ENCODE results near the gene ARGLU1. TPM values are rescaled to one million over a fixed set of nuclear protein-coding genes. Genes with fewer than 3 reads are reported as not detected.

The ARGLU1 gene
- polyA plus RNA-seq, 3 donors: 22.4 to 168 (median 27.2) TPM

DNA sequence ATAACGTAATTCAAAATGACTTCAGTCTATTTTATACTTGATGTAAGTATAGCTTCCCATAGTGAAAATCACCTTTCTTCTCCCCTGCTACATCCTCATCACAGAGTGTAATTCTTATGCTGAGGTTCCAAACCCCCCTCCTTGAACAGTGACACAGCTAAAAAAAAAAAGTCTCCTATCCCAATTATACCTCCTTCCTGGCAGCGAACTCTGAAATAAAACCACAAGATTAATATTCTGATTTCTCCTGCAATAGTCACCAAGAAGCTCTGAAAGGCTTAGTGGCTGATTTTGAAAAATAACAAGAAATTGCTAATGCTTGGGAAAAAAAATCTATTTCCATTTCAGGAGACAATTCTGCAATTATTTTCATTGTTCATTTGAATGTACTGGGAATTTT is 68.8 kb downstream of the ARGLU1 start:
- peaks cover 6% of the 10 kb centered on the region for H3K4me1 Mint-ChIP-seq
- H3K4me3 Mint-ChIP-seq: peak overlapping the region in 1 of 2 donors; percentile 47
- intact Hi-C loops (cut with micrococcal nuclease): no loop called here

DNA sequence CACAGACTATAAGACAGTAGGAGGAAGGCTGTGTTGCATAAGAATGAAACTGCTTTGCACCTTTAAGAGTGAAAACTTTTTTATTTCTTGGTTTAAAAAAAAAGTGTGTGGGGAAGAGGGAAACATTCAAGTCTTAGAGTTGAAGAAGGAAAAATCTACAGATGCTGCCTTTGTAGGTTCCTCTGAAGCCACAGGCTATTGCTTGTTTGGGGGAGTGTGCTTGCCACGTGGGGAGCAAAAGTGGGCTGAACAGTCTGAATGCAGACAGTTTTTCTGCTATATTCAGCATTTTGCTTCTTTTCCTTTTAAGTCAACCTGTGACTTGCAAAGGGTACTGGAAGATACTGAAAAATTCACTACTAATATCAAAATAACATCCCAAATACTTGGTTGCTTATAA is 69.4 kb downstream of the ARGLU1 start:
- H3K27me3 ChIP-seq (ENCODE audit: control insufficient read depth in 2 of 2, insufficient read depth in 2 of 2, low read length in 2 of 2): peaks cover 44 to 45% of the 10 kb centered on the region in 2 donors
- H3K36me3 Mint-ChIP-seq: no peaks in the 10 kb centered on the region
- peaks cover 0 to 4% of the 10 kb centered on the region in 2 donors for H3K9me3 ChIP-seq (replicated peaks in 1 of 2; ENCODE audit: control insufficient read depth in 1 of 2, insufficient read depth in 1 of 2, low read length in 2 of 2)
- no peak overlapping the region for H3K4me2 ChIP-seq (replicated peaks; ENCODE audit: extremely low read depth, low read length, poor library complexity, severe bottlenecking)
- peaks cover 10% of the 10 kb centered on the region for H3K4me1 Mint-ChIP-seq
- H3K36me3 ChIP-seq (replicated peaks in 1 of 2; ENCODE audit: control insufficient read depth in 1 of 2, insufficient read depth in 2 of 2, low read length in 2 of 2): no peaks in the 10 kb centered on the region
- peaks cover 4% of the 10 kb centered on the region in 2 donors for H3K4me1 ChIP-seq (ENCODE audit: control insufficient read depth in 1 of 2, insufficient read depth in 2 of 2, low read length in 2 of 2)
- H3K27me3 Mint-ChIP-seq (ENCODE audit: low read depth in 3 of 3): peaks cover 44 to 51% (median 49%) of the 10 kb centered on the region in 3 donors
- no peak overlapping the region for H3K4me3 ChIP-seq (replicated peaks in 1 of 3; ENCODE audit: low read depth in 2 of 3, low read length in 3 of 3)
- no peaks in the 10 kb centered on the region for H3K79me2 ChIP-seq (ENCODE audit: insufficient read depth, low read length)
- no peak for DNase-seq
- TF ChIP-seq, protein P1, sequence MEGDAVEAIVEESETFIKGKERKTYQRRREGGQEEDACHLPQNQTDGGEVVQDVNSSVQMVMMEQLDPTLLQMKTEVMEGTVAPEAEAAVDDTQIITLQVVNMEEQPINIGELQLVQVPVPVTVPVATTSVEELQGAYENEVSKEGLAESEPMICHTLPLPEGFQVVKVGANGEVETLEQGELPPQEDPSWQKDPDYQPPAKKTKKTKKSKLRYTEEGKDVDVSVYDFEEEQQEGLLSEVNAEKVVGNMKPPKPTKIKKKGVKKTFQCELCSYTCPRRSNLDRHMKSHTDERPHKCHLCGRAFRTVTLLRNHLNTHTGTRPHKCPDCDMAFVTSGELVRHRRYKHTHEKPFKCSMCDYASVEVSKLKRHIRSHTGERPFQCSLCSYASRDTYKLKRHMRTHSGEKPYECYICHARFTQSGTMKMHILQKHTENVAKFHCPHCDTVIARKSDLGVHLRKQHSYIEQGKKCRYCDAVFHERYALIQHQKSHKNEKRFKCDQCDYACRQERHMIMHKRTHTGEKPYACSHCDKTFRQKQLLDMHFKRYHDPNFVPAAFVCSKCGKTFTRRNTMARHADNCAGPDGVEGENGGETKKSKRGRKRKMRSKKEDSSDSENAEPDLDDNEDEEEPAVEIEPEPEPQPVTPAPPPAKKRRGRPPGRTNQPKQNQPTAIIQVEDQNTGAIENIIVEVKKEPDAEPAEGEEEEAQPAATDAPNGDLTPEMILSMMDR (IDR thresholded peaks at IDR 0.05): no peak
- H3K9ac ChIP-seq (ENCODE audit: insufficient read depth, low read length, poor library complexity, severe bottlenecking): no peak overlapping the region
- no peaks in the 10 kb centered on the region for H3K9me3 Mint-ChIP-seq
- H4K20me1 ChIP-seq (ENCODE audit: insufficient read depth, low read length): no peaks in the 10 kb centered on the region
- no peak overlapping the region for H3K27ac ChIP-seq (ENCODE audit: low read depth in 1 of 2, low read length in 2 of 2)
- intact Hi-C loops (cut with micrococcal nuclease): no loop called here
- H3K4me3 Mint-ChIP-seq: peak overlapping the region in 1 of 2 donors; percentile 47
- no peak overlapping the region for H2AFZ ChIP-seq (ENCODE audit: insufficient read depth, low read depth, low read length, poor library complexity, severe bottlenecking)
- WGBS (ENCODE audit: insufficient coverage): no CpG with 5 or more reads among the region's 1 CpG
- H3K27ac Mint-ChIP-seq: peak overlapping the region in 1 of 7 donors; percentile 39

More for the DNA sequence above, 68.8 kb downstream of the ARGLU1 start:
- Histone ChIP-seq H3K27me3 (ENCODE audit: control insufficient read depth in 2 of 2, insufficient read depth in 2 of 2, low read length in 2 of 2) (peaks cover 40 to 44% of the 10 kb centered on the region in 2 donors), H3K4me1 (ENCODE audit: control insufficient read depth in 1 of 2, insufficient read depth in 2 of 2, low read length in 2 of 2) (no peaks in the 10 kb centered on the region), H3K9ac (ENCODE audit: insufficient read depth, low read length, poor library complexity, severe bottlenecking) (no peak overlapping the region), H3K4me2 (replicated peaks; ENCODE audit: extremely low read depth, low read length, poor library complexity, severe bottlenecking) (no peak overlapping the region), H3K27ac (ENCODE audit: low read depth in 1 of 2, low read length in 2 of 2) (no peak overlapping the region), H3K9me3 (replicated peaks in 1 of 2; ENCODE audit: control insufficient read depth in 1 of 2, insufficient read depth in 1 of 2, low read length in 2 of 2) (peaks cover 0 to 4% of the 10 kb centered on the region in 2 donors), H3K79me2 (ENCODE audit: insufficient read depth, low read length) (no peaks in the 10 kb centered on the region), H2AFZ (ENCODE audit: insufficient read depth, low read depth, low read length, poor library complexity, severe bottlenecking) (no peak overlapping the region), H4K20me1 (ENCODE audit: insufficient read depth, low read length) (no peaks in the 10 kb centered on the region), H3K4me3 (replicated peaks in 1 of 3; ENCODE audit: low read depth in 2 of 3, low read length in 3 of 3) (no peak overlapping the region), H3K36me3 (replicated peaks in 1 of 2; ENCODE audit: control insufficient read depth in 1 of 2, insufficient read depth in 2 of 2, low read length in 2 of 2) (no peaks in the 10 kb centered on the region)
- TF ChIP-seq, protein P1 (IDR thresholded peaks at IDR 0.05): no peak
- no CpG with 5 or more reads among the region's 2 CpGs for WGBS (ENCODE audit: insufficient coverage)
- Mint-ChIP-seq H3K36me3 (no peaks in the 10 kb centered on the region), H3K27ac (no peak overlapping the region), H3K9me3 (no peaks in the 10 kb centered on the region), H3K27me3 (ENCODE audit: low read depth in 3 of 3) (peaks cover 39 to 46% (median 44%) of the 10 kb centered on the region in 3 donors)
- DNase-seq: no peak

All from CD14-positive monocyte (primary cell).